ENCODE measurements around the gene PROSER1.

PROSER1 gene

GRCh38 chr13:38990693-38991092 is 47.2 kb downstream of the PROSER1 start, which contains the start of gene STOML3:
TSS of gene STOML3 (minus strand) at chr13:38990831. CDS start at chr13:38990721, 110 bp downstream.
- Histone ChIP-seq H4K20me1 (ENCODE audit: insufficient read depth) (no peaks in the 10 kb centered on the region), H3K4me3 (IDR thresholded peaks at IDR 0.05; ENCODE audit: insufficient read depth, low read depth, low read length) (no peak within 1 kb of the TSS), H3K27ac (no peak within 1 kb of the TSS), H3K9ac (no peak within 1 kb of the TSS), H3K36me3 (ENCODE audit: insufficient read depth) (no peaks in the 10 kb centered on the region), H3K4me2 (no peak within 1 kb of the TSS), H3K27me3 (ENCODE audit: insufficient read depth, low read depth) (no peaks in the 10 kb centered on the region), H3K79me2 (ENCODE audit: insufficient read depth, low read depth) (no peaks in the 10 kb centered on the region), H2AFZ (ENCODE audit: low read depth) (no peak within 1 kb of the TSS), H3K4me1 (ENCODE audit: low read depth, poor library complexity, severe bottlenecking) (no peaks in the 10 kb centered on the region)
- no peak for TF ChIP-seq CTCF (conservative IDR thresholded peaks at IDR 0.05; ENCODE audit: low read depth, low read length)

GRCh38 chr13:38981096-38981495 is 56.8 kb downstream of the PROSER1 start:
- Histone ChIP-seq H3K4me2 (no peak overlapping the region), H3K79me2 (ENCODE audit: insufficient read depth, low read depth) (no peaks in the 10 kb centered on the region), H3K9ac (no peak overlapping the region), H3K4me1 (ENCODE audit: low read depth, poor library complexity, severe bottlenecking) (no peaks in the 10 kb centered on the region), H3K27ac (no peak overlapping the region), H2AFZ (ENCODE audit: low read depth) (no peak overlapping the region), H3K27me3 (ENCODE audit: insufficient read depth, low read depth) (no peaks in the 10 kb centered on the region), H3K36me3 (ENCODE audit: insufficient read depth) (no peaks in the 10 kb centered on the region), H3K4me3 (IDR thresholded peaks at IDR 0.05; ENCODE audit: insufficient read depth, low read depth, low read length) (no peak overlapping the region), H4K20me1 (ENCODE audit: insufficient read depth) (no peaks in the 10 kb centered on the region)
- no peak for TF ChIP-seq CTCF (conservative IDR thresholded peaks at IDR 0.05; ENCODE audit: low read depth, low read length)

DNA sequence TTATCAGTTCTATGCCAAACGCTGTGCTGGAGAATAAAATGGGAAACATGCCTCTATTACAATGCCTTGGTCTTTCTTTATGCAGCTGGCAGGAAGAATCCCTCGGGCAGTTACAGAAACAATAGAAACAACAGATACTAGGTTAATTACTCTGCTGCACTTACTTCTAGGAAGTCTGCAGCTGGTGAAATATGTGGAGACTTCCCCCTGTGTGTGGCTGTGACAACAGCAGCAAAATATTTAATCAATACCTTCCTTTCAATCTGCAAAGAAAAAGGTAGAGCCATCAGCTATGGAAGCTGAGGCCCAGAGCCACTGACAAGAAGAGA is 57.2 kb downstream of the PROSER1 start:
- no peaks in the 10 kb centered on the region for H3K4me1 ChIP-seq (ENCODE audit: low read depth, poor library complexity, severe bottlenecking)
- no peak overlapping the region for H3K4me2 ChIP-seq
- H3K27me3 ChIP-seq (ENCODE audit: insufficient read depth, low read depth): no peaks in the 10 kb centered on the region
- no peaks in the 10 kb centered on the region for H3K79me2 ChIP-seq (ENCODE audit: insufficient read depth, low read depth)
- no peaks in the 10 kb centered on the region for H3K36me3 ChIP-seq (ENCODE audit: insufficient read depth)
- no peak for TF ChIP-seq CTCF (conservative IDR thresholded peaks at IDR 0.05; ENCODE audit: low read depth, low read length)
- no peak overlapping the region for H3K4me3 ChIP-seq (IDR thresholded peaks at IDR 0.05; ENCODE audit: insufficient read depth, low read depth, low read length)
- H2AFZ ChIP-seq (ENCODE audit: low read depth): no peak overlapping the region
- H4K20me1 ChIP-seq (ENCODE audit: insufficient read depth): no peaks in the 10 kb centered on the region
- no peak overlapping the region for H3K9ac ChIP-seq
- H3K27ac ChIP-seq: no peak overlapping the region

DNA sequence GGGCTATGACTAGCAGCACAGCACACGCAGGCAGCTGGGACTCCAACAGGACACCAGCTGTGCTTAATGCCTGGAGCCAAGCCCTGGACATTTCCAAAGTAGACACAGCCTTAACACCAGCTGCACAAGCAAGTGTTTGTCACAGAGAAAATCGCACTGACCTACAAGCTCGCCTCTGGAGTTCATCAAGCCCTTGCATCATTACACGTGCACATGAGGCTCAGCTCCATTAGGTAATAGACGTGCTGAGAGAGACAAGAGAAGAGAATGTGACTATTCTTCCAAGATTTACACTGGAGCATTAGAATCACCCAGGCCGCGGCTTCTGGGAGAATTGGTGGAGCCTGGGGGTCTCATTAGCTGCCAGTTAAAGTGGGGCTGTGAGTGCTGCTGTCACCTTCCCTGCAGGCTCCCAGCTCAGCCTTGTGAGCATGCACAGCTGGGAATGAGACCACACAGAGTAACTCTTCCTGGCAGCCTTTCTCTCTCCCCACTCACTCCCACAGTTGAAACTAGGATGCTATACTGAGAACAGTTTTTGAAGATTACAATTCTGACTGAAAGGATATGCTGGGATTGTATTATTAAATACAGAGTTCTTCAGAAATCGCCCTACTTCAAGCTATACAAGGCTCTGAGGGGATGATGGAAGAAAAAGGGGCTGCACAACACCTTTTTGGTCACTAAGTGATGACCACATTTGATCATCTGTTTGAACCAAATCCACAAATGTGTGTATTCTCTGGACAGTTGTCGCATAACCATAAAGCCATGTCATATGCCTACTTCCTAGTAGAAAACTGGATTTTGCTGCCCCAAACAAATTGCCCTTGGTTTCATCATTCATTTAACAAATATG is 57.8 kb downstream of the PROSER1 start:
- Histone ChIP-seq H3K36me3 (ENCODE audit: insufficient read depth) (no peaks in the 10 kb centered on the region), H3K4me3 (IDR thresholded peaks at IDR 0.05; ENCODE audit: insufficient read depth, low read depth, low read length) (no peak overlapping the region), H3K27me3 (ENCODE audit: insufficient read depth, low read depth) (no peaks in the 10 kb centered on the region), H3K79me2 (ENCODE audit: insufficient read depth, low read depth) (no peaks in the 10 kb centered on the region), H3K4me2 (no peak overlapping the region), H3K27ac (no peak overlapping the region), H4K20me1 (ENCODE audit: insufficient read depth) (no peaks in the 10 kb centered on the region), H3K9ac (no peak overlapping the region), H2AFZ (ENCODE audit: low read depth) (no peak overlapping the region), H3K4me1 (ENCODE audit: low read depth, poor library complexity, severe bottlenecking) (no peaks in the 10 kb centered on the region)
- TF ChIP-seq CTCF (conservative IDR thresholded peaks at IDR 0.05; ENCODE audit: low read depth, low read length): no peak

All from KMS-11 (cell line).